GM23338 (cell line): ENCODE results near the gene CNTN1. TPM values are rescaled to one million over a fixed set of nuclear protein-coding genes. Genes with fewer than 3 reads are reported as not detected.

ENCODE experiments used
- ATAC-seq: fragments of 200-7000 bp; cut with Tn5 transposase; 3 replicates; pipeline ENCODE4 v1.9.1; 2020
- DNase-seq: peaks from one replicate; pipeline ENCODE4 v3.0.0-alpha.2; 2015; ENCODE audit warnings: low spot score
- H2AFZ ChIP-seq: fragments of 200-600 bp; sonication (generic); 2 replicates; pipeline ENCODE4 v1.8.0; 2016; ENCODE audit warnings: antibody characterized with exemption, mild to moderate bottlenecking, moderate library complexity
- H3F3A ChIP-seq: fragments of 200-600 bp; sonication (generic); replicated peaks from 2 replicates; pipeline ENCODE4 v1.8.0; 2017; ENCODE audit warnings: antibody characterized with exemption, mixed run types, low read depth
- H3K27ac ChIP-seq: fragments of 200-600 bp; sonication (generic); 2 replicates; pipeline ENCODE4 v1.6.1; 2016; ENCODE audit warnings: low read depth
- H3K27me3 ChIP-seq: fragments of 200-600 bp; sonication (generic); 2 replicates; pipeline ENCODE4 v1.8.0; 2016; ENCODE audit warnings: mild to moderate bottlenecking, mixed run types, moderate library complexity; ENCODE audit not compliant: insufficient read depth
- H3K36me3 ChIP-seq: fragments of 200-600 bp; sonication (generic); 2 replicates; pipeline ENCODE4 v1.8.0; 2016; ENCODE audit warnings: mild to moderate bottlenecking; ENCODE audit not compliant: insufficient read depth
- H3K4me1 ChIP-seq: fragments of 200-600 bp; sonication (generic); 2 replicates; pipeline ENCODE4 v1.8.0; 2016; ENCODE audit warnings: mild to moderate bottlenecking, moderate library complexity; ENCODE audit not compliant: insufficient read depth
- H3K4me2 ChIP-seq: fragments of 200-600 bp; sonication (generic); 2 replicates; pipeline ENCODE4 v1.7.1; 2017; ENCODE audit warnings: mixed run types
- H3K4me3 ChIP-seq: fragments of 200-600 bp; sonication (generic); 2 replicates; pipeline ENCODE4 v1.6.1; 2016; ENCODE audit warnings: mixed run types
- H3K79me2 ChIP-seq: fragments of 200-600 bp; sonication (generic); replicated peaks from 2 replicates; pipeline ENCODE4 v1.8.0; 2017; ENCODE audit warnings: mild to moderate bottlenecking; ENCODE audit not compliant: insufficient read depth
- H3K9me2 ChIP-seq: fragments of 200-600 bp; sonication (generic); 2 replicates; pipeline ENCODE4 v1.8.0; 2017; ENCODE audit not compliant: insufficient read depth
- H4K20me1 ChIP-seq: fragments of 200-600 bp; sonication (generic); replicated peaks from 2 replicates; pipeline ENCODE4 v1.8.0; 2017; ENCODE audit warnings: mild to moderate bottlenecking; ENCODE audit not compliant: insufficient read depth
- H3K27ac Mint-ChIP-seq: 2 replicates; pipeline ENCODE4 v1.8.0; 2020; ENCODE audit warnings: inconsistent platforms, mild to moderate bottlenecking, moderate library complexity, mixed read lengths
- H3K27me3 Mint-ChIP-seq: 3 replicates; pipeline ENCODE4 v1.8.0; 2022; ENCODE audit warnings: low read depth, mild to moderate bottlenecking, moderate library complexity, mixed read lengths, inconsistent platforms; ENCODE audit not compliant: insufficient read depth, poor library complexity
- H3K36me3 Mint-ChIP-seq: 3 replicates; pipeline ENCODE4 v1.8.0; 2021; ENCODE audit warnings: low read depth, mild to moderate bottlenecking, inconsistent platforms, moderate library complexity, mixed read lengths
- H3K4me1 Mint-ChIP-seq: 3 replicates; pipeline ENCODE4 v1.8.0; 2020; ENCODE audit warnings: mild to moderate bottlenecking, inconsistent platforms, mixed read lengths
- H3K4me3 Mint-ChIP-seq: 3 replicates; pipeline ENCODE4 v1.8.0; 2021; ENCODE audit warnings: moderate library complexity, mild to moderate bottlenecking, inconsistent platforms, mixed read lengths
- H3K9me3 Mint-ChIP-seq: 3 replicates; pipeline ENCODE4 v1.8.0; 2020; ENCODE audit warnings: moderate library complexity, mild to moderate bottlenecking, inconsistent platforms, mixed read lengths
- EZH2 ChIP-seq: fragments of 200-600 bp; sonication (generic); IDR thresholded peaks from one replicate; pipeline ENCODE4 v1.8.0; 2017; ENCODE audit warnings: antibody characterized with exemption, mild to moderate bottlenecking, low read depth; ENCODE audit not compliant: unreplicated experiment
- POLR2AphosphoS5 ChIP-seq: IDR thresholded peaks from 2 replicates; pipeline ENCODE4 v1.6.1; 2016; ENCODE audit warnings: antibody characterized with exemption, low read depth
- ZNF462 ChIP-seq: fragments of 250-450 bp; sonication (Bioruptor Pico); IDR thresholded peaks from 2 replicates; pipeline ENCODE4 v1.5.0; 2020; ENCODE audit warnings: mild to moderate bottlenecking, moderate library complexity
- polyA plus RNA-seq: library from polyadenylated mRNA; unstranded; fragments of >200 nt; fragmentation: Nextera tagmentation; extraction: Ambion mirVana; gene quantifications from 2 replicates; pipeline ENCODE4 v1.2.1, GENCODE V29; 2016
- total RNA-seq: library from RNA; depleted of rRNA; stranded (reverse); fragments of >200 nt; shearing (Covaris generic); gene quantifications from 2 replicates; pipeline ENCODE4 v1.2.3, GENCODE V29; 2014
- TF ChIP-seq, protein P1 (sequence below), 2 experiments: fragments of 200-600 bp in 1 of 2; sonication (generic) in 1 of 2; conservative IDR thresholded peaks; 2 replicates each; pipeline versions ENCODE4 v1.5.1 to v1.6.1; 2016 to 2017; ENCODE audit warnings: antibody characterized with exemption in 2 of 2, low read depth in 2 of 2, mild to moderate bottlenecking in 2 of 2, moderate library complexity in 1 of 2

CNTN1 gene
- total and polyA plus RNA-seq, 2 experiments from 2014 or later: 5.0 to 27.0 TPM

GRCh38 chr12:40970320-40970907, 278.2 kb downstream of the CNTN1 start:
- H3K4me2 ChIP-seq: no peak overlapping the region

More at GRCh38 chr12:40970320-40970907, 278.2 kb downstream of the CNTN1 start:
- Mint-ChIP-seq H3K9me3 (no peaks in the 10 kb centered on the region), H3K27me3 (no peaks in the 10 kb centered on the region), H3K4me3 (no peak overlapping the region), H3K4me1 (peaks cover 13% of the 10 kb centered on the region; the same call in 2 of the 3 replicates), H3K36me3 (no peaks in the 10 kb centered on the region), H3K27ac (no peak overlapping the region)
- H3K79me2 ChIP-seq: no peaks in the 10 kb centered on the region
- no peak for TF ChIP-seq ZNF462 (CRISPR knock-in tag)
- no peak for TF ChIP-seq EZH2
- TF ChIP-seq POLR2AphosphoS5: no peak
- TF ChIP-seq, protein P1, sequence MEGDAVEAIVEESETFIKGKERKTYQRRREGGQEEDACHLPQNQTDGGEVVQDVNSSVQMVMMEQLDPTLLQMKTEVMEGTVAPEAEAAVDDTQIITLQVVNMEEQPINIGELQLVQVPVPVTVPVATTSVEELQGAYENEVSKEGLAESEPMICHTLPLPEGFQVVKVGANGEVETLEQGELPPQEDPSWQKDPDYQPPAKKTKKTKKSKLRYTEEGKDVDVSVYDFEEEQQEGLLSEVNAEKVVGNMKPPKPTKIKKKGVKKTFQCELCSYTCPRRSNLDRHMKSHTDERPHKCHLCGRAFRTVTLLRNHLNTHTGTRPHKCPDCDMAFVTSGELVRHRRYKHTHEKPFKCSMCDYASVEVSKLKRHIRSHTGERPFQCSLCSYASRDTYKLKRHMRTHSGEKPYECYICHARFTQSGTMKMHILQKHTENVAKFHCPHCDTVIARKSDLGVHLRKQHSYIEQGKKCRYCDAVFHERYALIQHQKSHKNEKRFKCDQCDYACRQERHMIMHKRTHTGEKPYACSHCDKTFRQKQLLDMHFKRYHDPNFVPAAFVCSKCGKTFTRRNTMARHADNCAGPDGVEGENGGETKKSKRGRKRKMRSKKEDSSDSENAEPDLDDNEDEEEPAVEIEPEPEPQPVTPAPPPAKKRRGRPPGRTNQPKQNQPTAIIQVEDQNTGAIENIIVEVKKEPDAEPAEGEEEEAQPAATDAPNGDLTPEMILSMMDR (conservative IDR thresholded peaks at IDR 0.05; ENCODE audit: low read depth in 2 of 2): peak in 1 of 2 experiments; percentile 68; a peak in 3 of 4 replicates
- no peaks in the 10 kb centered on the region for H3K27me3 ChIP-seq
- ATAC-seq (peak; percentile 40; the same call in 2 of the 3 replicates), DNase-seq (peak; percentile 79)
- peaks cover 6% of the 10 kb centered on the region; the same call in 1 of the 2 replicates for H3K4me1 ChIP-seq
- H3F3A ChIP-seq: no peaks in the 10 kb centered on the region
- H3K4me3 ChIP-seq: no peak overlapping the region
- H4K20me1 ChIP-seq: no peaks in the 10 kb centered on the region
- no peaks in the 10 kb centered on the region for H3K36me3 ChIP-seq
- no peaks in the 10 kb centered on the region for H3K9me2 ChIP-seq
- H3K27ac ChIP-seq: no peak overlapping the region
- no peak overlapping the region for H2AFZ ChIP-seq
